Mammary epithelial cell (primary cell): ENCODE data around the gene COP1.

Experiments used
- EZH2 ChIP-seq: IDR thresholded peaks from 2 replicates; pipeline ENCODE4 v1.6.1; 2012; ENCODE audit warnings: low read length, inconsistent platforms, borderline replicate concordance
- TF ChIP-seq, protein P1 (sequence below), 2 donors: IDR thresholded peaks in 1 of 2; conservative IDR thresholded peaks in 1 of 2; 2 replicates each; pipeline ENCODE4 v1.5.1; 2011 to 2012; ENCODE audit warnings: inconsistent platforms in 2 of 2, low read length in 2 of 2, mild to moderate bottlenecking in 2 of 2, control low read depth in 1 of 2, low read depth in 1 of 2; ENCODE audit not compliant: insufficient read depth in 1 of 2; ENCODE audit errors: extremely low read depth in 1 of 2

DNA sequence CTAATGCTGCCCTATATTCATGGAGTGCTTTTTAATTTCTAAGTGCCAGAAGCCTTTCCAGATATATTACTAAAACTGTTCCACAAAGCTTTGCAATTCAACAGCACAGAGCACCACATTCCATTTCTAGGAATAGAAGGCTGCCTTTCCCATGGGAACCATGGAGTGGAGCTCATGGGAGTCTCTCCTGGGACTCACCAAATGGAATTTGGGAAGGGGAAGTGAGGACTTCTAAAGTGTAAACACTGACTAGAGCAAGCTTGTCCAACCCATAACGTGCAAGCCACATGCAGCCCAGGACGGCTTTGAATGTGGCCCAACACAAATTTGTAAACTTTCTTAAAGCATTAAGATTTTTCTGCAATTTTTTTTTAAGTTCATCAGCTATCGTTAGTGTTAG is 273.3 kb downstream of the COP1 start:
- TF ChIP-seq, protein P1, sequence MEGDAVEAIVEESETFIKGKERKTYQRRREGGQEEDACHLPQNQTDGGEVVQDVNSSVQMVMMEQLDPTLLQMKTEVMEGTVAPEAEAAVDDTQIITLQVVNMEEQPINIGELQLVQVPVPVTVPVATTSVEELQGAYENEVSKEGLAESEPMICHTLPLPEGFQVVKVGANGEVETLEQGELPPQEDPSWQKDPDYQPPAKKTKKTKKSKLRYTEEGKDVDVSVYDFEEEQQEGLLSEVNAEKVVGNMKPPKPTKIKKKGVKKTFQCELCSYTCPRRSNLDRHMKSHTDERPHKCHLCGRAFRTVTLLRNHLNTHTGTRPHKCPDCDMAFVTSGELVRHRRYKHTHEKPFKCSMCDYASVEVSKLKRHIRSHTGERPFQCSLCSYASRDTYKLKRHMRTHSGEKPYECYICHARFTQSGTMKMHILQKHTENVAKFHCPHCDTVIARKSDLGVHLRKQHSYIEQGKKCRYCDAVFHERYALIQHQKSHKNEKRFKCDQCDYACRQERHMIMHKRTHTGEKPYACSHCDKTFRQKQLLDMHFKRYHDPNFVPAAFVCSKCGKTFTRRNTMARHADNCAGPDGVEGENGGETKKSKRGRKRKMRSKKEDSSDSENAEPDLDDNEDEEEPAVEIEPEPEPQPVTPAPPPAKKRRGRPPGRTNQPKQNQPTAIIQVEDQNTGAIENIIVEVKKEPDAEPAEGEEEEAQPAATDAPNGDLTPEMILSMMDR (conservative IDR thresholded peaks at IDR 0.05 in 1 of 2, IDR thresholded peaks at IDR 0.05 in 1 of 2; ENCODE audit: extremely low read depth in 1 of 2, insufficient read depth in 1 of 2, low read depth in 1 of 2, low read length in 2 of 2): no peak
- TF ChIP-seq EZH2: no peak
